Activated naive CD4-positive, alpha-beta T cell treated with anti-CD3 and anti-CD28 coated beads, Interleukin-2, amount 50 U/mL, for 72 hours (primary cell): ENCODE data around the gene EIPR1. TPM values are rescaled to one million over a fixed set of nuclear protein-coding genes. Genes with fewer than 3 reads are reported as not detected.

ENCODE experiments used
- ATAC-seq, 2 donors: fragments of 150-1000 bp; cut with Tn5 transposase; 2 replicates each; pipeline ENCODE4 v1.10.0; 2021; ENCODE audit warnings: mild to moderate bottlenecking in 2 of 2, moderate library complexity in 2 of 2
- DNase-seq, 2 donors: peaks; one replicate each; pipeline ENCODE4 v3.0.0; 2021 to 2022; ENCODE audit warnings: low spot score in 2 of 2
- H3K27ac Mint-ChIP-seq, 2 donors: one replicate each; pipeline ENCODE4 v1.8.0; 2022; ENCODE audit warnings: mild to moderate bottlenecking in 2 of 2, mixed read lengths in 2 of 2
- H3K36me3 Mint-ChIP-seq, 2 donors: one replicate each; pipeline ENCODE4 v1.8.0; 2022; ENCODE audit warnings: mixed read lengths in 2 of 2
- H3K9me3 Mint-ChIP-seq, 2 donors: one replicate each; pipeline ENCODE4 v1.8.0; 2022; ENCODE audit warnings: mixed read lengths in 2 of 2
- total RNA-seq, 2 donors: library from RNA; stranded (reverse); gene quantifications; one replicate each; pipeline ENCODE4 v1.2.3, GENCODE V29; 2022

Gene EIPR1
- total RNA-seq, 2 donors from 2014 or later = 28.0 to 43.6 TPM

DNA sequence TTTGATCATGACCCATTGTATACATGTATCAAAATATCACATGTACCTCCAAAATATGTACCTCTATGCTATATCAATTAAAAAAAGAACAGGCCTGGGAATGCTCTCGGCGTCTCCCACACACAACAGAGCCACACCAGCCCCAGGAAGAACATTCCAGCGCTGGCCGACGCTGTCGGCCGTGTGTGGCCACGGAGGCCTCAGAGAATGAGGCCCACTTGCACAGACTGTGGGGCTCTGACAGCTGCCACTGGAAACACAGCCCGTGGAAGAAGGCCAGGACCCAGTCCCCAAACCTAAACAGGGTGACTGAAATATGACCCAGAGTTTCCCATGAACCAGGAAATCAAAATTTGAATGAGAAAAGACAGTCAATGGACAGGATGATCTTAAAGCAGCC, 69.7 kb downstream of the EIPR1 start:
- Mint-ChIP-seq H3K9me3 (no peaks in the 10 kb centered on the region), H3K27ac (no peak overlapping the region), H3K36me3 (no peaks in the 10 kb centered on the region)
- DNase-seq (no peak), ATAC-seq (no peak)

- ATAC-seq = no peak
- no peak for DNase-seq
- Mint-ChIP-seq H3K36me3 (peaks cover 0 to 4% of the 10 kb centered on the region in 2 donors), H3K9me3 (no peaks in the 10 kb centered on the region), H3K27ac (peak overlapping the region in 1 of 2 donors; percentile 44)
Observed at GRCh38 chr2:3307236-3307635, 70.4 kb downstream of the EIPR1 start.

DNA sequence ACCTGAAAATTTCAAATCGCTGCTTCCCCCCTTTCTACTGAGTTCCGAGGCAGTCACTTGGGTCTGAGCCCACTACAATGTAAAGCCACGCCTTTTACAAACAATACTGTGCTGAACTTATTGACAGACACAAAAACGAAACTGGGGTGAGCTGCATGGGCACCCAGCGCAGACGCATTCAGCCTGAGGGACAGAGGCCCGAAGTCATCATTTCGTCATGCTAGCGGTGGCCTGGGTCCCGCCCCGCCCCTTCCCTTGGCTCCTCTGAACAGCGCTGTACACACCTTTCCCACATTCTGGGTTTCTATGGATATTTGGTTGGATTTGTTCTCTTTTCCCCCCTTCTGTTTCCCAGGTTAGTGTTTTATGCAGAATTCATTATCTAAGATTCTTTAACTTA, 71.7 kb downstream of the EIPR1 start:
- no peaks in the 10 kb centered on the region for H3K9me3 Mint-ChIP-seq
- ATAC-seq (no peak), DNase-seq (no peak)
- H3K36me3 Mint-ChIP-seq = peaks cover 0 to 8% of the 10 kb centered on the region in 2 donors
- H3K27ac Mint-ChIP-seq = peak overlapping the region; percentile 23 to 66

DNA sequence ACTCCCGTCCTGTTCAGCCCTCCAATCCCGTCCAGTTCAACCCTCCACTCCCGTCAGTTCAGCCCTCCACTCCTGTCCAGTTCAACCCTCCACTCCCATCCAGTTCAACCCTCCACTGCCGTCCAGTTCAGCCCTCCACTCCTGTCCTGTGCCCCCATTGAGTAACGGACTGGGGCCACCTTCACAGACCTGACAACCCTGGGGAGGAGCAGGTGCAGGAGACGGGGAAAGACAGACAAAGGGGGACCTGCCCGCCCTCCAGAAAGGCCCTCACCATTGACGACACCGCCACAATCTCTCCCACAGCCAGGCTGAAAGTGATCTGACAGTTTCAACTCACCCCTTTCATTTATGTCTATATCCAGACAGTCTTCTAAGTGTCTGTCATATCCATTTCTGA, 72.2 kb downstream of the EIPR1 start:
- Mint-ChIP-seq H3K36me3 (peaks cover 0 to 12% of the 10 kb centered on the region in 2 donors), H3K9me3 (no peaks in the 10 kb centered on the region), H3K27ac (peak overlapping the region; percentile 52 to 66)
- DNase-seq (no peak), ATAC-seq (no peak)

- Mint-ChIP-seq H3K27ac (peak overlapping the region; percentile 80 to 81), H3K9me3 (no peaks in the 10 kb centered on the region), H3K36me3 (peaks cover 0 to 13% of the 10 kb centered on the region in 2 donors)
- DNase-seq (peak; percentile 79 to 85), ATAC-seq (peak; percentile 96 to 98)
Observed at GRCh38 chr2:3303583-3304406, 73.8 kb downstream of the EIPR1 start.

DNA sequence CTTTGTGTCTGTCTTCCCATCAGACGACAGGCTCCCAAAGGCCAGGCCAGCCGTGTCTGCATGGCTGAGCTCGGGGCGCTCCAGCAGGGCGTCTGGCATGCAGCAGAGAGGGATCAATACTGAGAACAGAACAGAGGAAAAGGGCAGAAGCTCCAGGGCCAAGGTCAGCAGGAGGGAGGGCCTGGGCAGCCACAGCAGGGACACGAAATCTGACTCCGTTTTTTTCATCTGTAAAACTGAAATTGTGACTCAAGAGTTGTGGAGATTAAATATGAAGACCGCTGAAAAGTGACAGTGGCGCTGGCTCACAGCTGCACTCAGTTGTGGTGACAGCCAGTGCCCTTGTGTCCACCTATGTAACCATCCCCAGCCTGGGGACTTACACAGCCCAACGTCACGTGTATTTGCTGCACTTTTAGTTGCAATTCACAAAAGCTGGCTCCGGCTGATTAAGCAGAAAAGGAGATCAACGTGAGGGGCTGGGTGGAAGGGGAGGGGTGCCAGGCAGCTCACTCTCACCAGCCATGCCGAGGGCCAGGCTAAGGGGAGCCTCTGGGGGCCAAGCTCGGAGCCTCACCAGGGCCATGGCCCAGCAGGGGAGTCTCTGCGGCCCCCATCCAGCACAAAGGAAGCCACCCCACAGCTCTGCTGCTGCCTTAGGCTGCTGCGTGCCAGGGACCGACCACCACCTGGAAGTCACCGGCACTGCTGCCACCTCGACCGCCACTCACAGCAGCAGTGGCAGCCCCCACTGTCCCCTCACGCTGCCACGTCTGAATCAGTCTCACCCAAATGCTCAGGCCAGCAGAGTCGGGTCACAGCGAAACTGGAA, 74.7 kb downstream of the EIPR1 start:
- peaks cover 0 to 13% of the 10 kb centered on the region in 2 donors for H3K36me3 Mint-ChIP-seq
- H3K27ac Mint-ChIP-seq = peak overlapping the region; percentile 80 to 81
- ATAC-seq (peak; percentile 40 to 55), DNase-seq (no peak)
- H3K9me3 Mint-ChIP-seq = no peaks in the 10 kb centered on the region

- Mint-ChIP-seq H3K36me3 (peaks cover 0 to 13% of the 10 kb centered on the region in 2 donors), H3K27ac (peak overlapping the region in 1 of 2 donors; percentile 80), H3K9me3 (no peaks in the 10 kb centered on the region)
- ATAC-seq = no peak
- no peak for DNase-seq
Observed at GRCh38 chr2:3302421-3302750, 75.2 kb downstream of the EIPR1 start.

GRCh38 chr2:3301001-3301400, 76.6 kb downstream of the EIPR1 start:
- H3K27ac Mint-ChIP-seq = no peak overlapping the region
- H3K36me3 Mint-ChIP-seq = peaks cover 0 to 13% of the 10 kb centered on the region in 2 donors
- ATAC-seq (no peak), DNase-seq (no peak)
- no peaks in the 10 kb centered on the region for H3K9me3 Mint-ChIP-seq

- Mint-ChIP-seq H3K27ac (no peak overlapping the region), H3K9me3 (no peaks in the 10 kb centered on the region), H3K36me3 (peaks cover 0 to 13% of the 10 kb centered on the region in 2 donors)
- no peak for ATAC-seq
- DNase-seq = no peak
Observed at GRCh38 chr2:3300224-3300995, 77.2 kb downstream of the EIPR1 start.

GRCh38 chr2:3299703-3300102, 77.9 kb downstream of the EIPR1 start:
- ATAC-seq = no peak
- no peak overlapping the region for H3K27ac Mint-ChIP-seq
- H3K36me3 Mint-ChIP-seq = peaks cover 0 to 13% of the 10 kb centered on the region in 2 donors

DNA sequence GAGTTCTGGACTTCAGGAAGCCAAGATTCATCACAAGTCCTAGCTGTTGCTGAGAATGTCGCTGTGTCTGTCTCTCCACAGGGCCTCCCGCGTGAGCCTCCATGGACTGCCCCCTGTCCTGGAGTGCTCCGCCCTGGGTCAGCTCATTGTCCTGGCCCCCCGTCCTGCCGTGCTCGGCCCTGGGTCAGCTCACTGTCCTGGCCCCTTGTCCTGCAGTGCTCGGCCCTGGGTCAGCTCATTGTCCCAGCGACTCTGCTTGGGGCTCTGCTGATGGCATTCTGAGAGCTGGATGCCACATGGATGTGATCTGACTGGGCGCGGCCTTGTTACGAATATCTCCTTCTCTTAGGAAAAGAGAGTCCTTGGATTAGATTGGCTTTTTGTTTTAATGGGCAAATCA, 78.5 kb downstream of the EIPR1 start:
- Mint-ChIP-seq H3K36me3 (peaks cover 0 to 13% of the 10 kb centered on the region in 2 donors), H3K27ac (no peak overlapping the region), H3K9me3 (no peaks in the 10 kb centered on the region)
- DNase-seq = no peak
- no peak for ATAC-seq

More at GRCh38 chr2:3299703-3300102, 77.9 kb downstream of the EIPR1 start:
- no peak for DNase-seq
- no peaks in the 10 kb centered on the region for H3K9me3 Mint-ChIP-seq

- H3K9me3 Mint-ChIP-seq = no peaks in the 10 kb centered on the region
- H3K27ac Mint-ChIP-seq = no peak overlapping the region
- peaks cover 0 to 13% of the 10 kb centered on the region in 2 donors for H3K36me3 Mint-ChIP-seq
- ATAC-seq (no peak), DNase-seq (no peak)
Observed at GRCh38 chr2:3298191-3298590, 79.4 kb downstream of the EIPR1 start.

DNA sequence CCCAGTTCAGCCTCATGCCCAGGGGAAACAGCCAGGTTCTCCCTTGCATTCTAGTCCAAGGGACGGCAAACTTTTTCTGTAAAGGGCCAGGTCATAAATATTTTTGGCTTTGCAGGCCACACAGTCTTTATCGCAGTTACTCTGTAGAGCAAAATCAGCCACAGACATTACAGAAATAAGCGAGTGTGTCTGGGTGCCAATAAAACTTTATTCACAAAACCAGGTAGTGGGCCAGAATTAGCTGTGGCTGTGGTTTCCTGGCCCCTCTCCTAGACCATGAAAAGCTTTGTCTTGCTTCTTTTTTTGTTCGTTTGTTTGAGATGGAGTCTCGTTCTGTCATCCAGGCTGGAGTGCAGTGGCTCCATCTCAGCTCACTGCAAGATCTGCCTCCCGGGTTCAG, 80.1 kb downstream of the EIPR1 start:
- ATAC-seq (no peak), DNase-seq (no peak)
- peak overlapping the region in 1 of 2 donors; percentile 55 for H3K27ac Mint-ChIP-seq
- no peaks in the 10 kb centered on the region for H3K9me3 Mint-ChIP-seq
- H3K36me3 Mint-ChIP-seq = peaks cover 0 to 11% of the 10 kb centered on the region in 2 donors

GRCh38 chr2:3296182-3296972, 81.2 kb downstream of the EIPR1 start:
- DNase-seq = no peak
- no peak for ATAC-seq
- Mint-ChIP-seq H3K27ac (no peak overlapping the region), H3K9me3 (no peaks in the 10 kb centered on the region), H3K36me3 (peaks cover 0 to 5% of the 10 kb centered on the region in 2 donors)

- H3K36me3 Mint-ChIP-seq = peaks cover 7 to 8% of the 10 kb centered on the region in 2 donors
- DNase-seq (no peak), ATAC-seq (no peak)
- H3K9me3 Mint-ChIP-seq = no peaks in the 10 kb centered on the region
- no peak overlapping the region for H3K27ac Mint-ChIP-seq
Observed at GRCh38 chr2:3294493-3294892, 83.1 kb downstream of the EIPR1 start.

GRCh38 chr2:3294069-3294468, 83.5 kb downstream of the EIPR1 start:
- H3K9me3 Mint-ChIP-seq = peaks cover 0 to 2% of the 10 kb centered on the region in 2 donors
- H3K27ac Mint-ChIP-seq = no peak overlapping the region
- ATAC-seq (no peak), DNase-seq (no peak)
- H3K36me3 Mint-ChIP-seq = peaks cover 12% of the 10 kb centered on the region in 2 donors
